Uterus (tissue), 4 donors: ENCODE results near the gene GCC1. TPM values are rescaled to one million over a fixed set of nuclear protein-coding genes. Genes with fewer than 3 reads are reported as not detected.

Experiments
- DNase-seq, 2 donors: peaks; one replicate each; pipeline ENCODE4 v3.0.0-alpha.2; 2019 to 2020
- H3K27ac ChIP-seq, 2 donors: fragments of 200-600 bp; sonication (generic); 1 replicate in 1 of 2; 2 replicates in 1 of 2; pipeline ENCODE4 v1.5.1; 2016 to 2018
- H3K27me3 ChIP-seq, 2 donors: fragments of 200-600 bp; sonication (generic); one replicate each; pipeline ENCODE4 v1.5.1; 2018 to 2019; ENCODE audit warnings: control low read depth in 1 of 2
- H3K36me3 ChIP-seq, 2 donors: fragments of 200-600 bp; sonication (generic); one replicate each; pipeline ENCODE4 v1.5.1; 2019; ENCODE audit warnings: control low read depth in 1 of 2
- H3K4me1 ChIP-seq, 2 donors: fragments of 200-600 bp; sonication (generic); one replicate each; pipeline ENCODE4 v1.5.1; 2018 to 2019; ENCODE audit warnings: control low read depth in 1 of 2
- H3K4me3 ChIP-seq, 2 donors: fragments of 200-600 bp; sonication (generic); 1 replicate in 1 of 2; 2 replicates in 1 of 2; pipeline ENCODE4 v1.5.1; 2018 to 2019; ENCODE audit warnings: mild to moderate bottlenecking in 1 of 2
- H3K9me3 ChIP-seq, 2 donors: fragments of 200-600 bp; sonication (generic); one replicate each; pipeline ENCODE4 v1.5.1; 2019; ENCODE audit warnings: control low read depth in 1 of 2
- POLR2A ChIP-seq, 2 donors: fragments of 450-650 bp; IDR thresholded peaks; one replicate each; pipeline ENCODE4 v1.6.1; 2016; ENCODE audit warnings: antibody characterized with exemption in 2 of 2, mild to moderate bottlenecking in 1 of 2, moderate library complexity in 1 of 2
- intact Hi-C: fragments of 100-400 bp; cut with DNase I; formaldehyde crosslinking; loops from one replicate; pipeline ENCODE4 v1.15.1; 2023; ENCODE audit warnings: low total_unique reads
- total RNA-seq, 4 donors: library from RNA; depleted of rRNA in 3 of 4; stranded (reverse); fragments of >200 nt in 3 of 4; gene quantifications; one replicate each; pipeline versions ENCODE4 v1.1.0 to v1.2.4, GENCODE V29; 2014 to 2023
- TF ChIP-seq, protein P1 (sequence below), 4 experiments: fragments of 200-600 bp in 2 of 4; fragments of 450-650 bp in 2 of 4; sonication (generic) in 2 of 4; IDR thresholded peaks; one replicate each; pipeline ENCODE4 v1.5.1; 2016 to 2019; ENCODE audit warnings: antibody characterized with exemption in 4 of 4, mild to moderate bottlenecking in 2 of 4, moderate library complexity in 1 of 4
- donor health status: DM: yes; HTN: yes; CAD: no.

GCC1 gene
- total RNA-seq, 4 donors from 2014 or later: 3.8 to 22.9 (median 10.6) TPM

DNA sequence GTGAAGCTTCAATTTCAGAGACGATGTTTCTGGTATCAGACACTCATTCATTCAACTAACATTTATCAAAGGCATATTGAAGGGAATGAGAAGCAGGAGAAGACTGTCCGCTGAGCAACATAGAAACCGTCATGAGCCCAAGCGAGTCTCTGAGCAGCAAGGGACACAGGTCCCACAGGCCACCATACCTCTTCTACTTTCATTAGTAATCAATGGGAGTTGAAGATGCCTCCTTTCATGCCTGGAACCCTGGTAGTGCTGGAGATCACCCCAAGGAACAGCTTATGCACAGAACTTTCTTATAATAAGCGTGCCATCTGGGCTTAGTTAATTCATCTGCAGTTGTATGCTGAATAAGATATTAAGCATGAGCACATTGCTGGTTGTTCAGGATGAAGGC, 31.3 kb upstream of the GCC1 start:
- no peak for DNase-seq
- Histone ChIP-seq H3K4me1 (no peaks in the 10 kb centered on the region), H3K27me3 (no peaks in the 10 kb centered on the region), H3K4me3 (no peak overlapping the region), H3K27ac (no peak overlapping the region), H3K9me3 (no peaks in the 10 kb centered on the region), H3K36me3 (no peaks in the 10 kb centered on the region)
- TF ChIP-seq POLR2A (IDR thresholded peaks at IDR 0.05): no peak
- TF ChIP-seq, protein P1, sequence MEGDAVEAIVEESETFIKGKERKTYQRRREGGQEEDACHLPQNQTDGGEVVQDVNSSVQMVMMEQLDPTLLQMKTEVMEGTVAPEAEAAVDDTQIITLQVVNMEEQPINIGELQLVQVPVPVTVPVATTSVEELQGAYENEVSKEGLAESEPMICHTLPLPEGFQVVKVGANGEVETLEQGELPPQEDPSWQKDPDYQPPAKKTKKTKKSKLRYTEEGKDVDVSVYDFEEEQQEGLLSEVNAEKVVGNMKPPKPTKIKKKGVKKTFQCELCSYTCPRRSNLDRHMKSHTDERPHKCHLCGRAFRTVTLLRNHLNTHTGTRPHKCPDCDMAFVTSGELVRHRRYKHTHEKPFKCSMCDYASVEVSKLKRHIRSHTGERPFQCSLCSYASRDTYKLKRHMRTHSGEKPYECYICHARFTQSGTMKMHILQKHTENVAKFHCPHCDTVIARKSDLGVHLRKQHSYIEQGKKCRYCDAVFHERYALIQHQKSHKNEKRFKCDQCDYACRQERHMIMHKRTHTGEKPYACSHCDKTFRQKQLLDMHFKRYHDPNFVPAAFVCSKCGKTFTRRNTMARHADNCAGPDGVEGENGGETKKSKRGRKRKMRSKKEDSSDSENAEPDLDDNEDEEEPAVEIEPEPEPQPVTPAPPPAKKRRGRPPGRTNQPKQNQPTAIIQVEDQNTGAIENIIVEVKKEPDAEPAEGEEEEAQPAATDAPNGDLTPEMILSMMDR (IDR thresholded peaks at IDR 0.05): no peak
- intact Hi-C loops: no loop called here

DNA sequence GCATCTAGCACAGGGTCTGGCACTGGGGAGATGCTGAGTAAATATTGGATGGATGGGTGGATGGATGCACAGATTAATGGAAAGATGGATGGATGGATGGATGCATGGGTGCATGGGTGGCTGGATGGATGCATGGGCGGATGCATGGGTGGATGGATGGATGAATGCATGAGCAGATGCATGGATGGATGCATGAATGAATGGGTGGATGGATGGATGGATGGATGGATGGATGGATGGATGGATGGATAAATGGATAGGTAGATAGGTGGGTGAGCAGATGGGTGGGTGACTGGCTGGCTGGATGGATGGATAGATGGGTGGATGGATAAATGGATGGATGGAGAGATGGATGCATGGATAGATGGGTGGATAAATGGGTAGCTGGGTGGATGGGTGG, 26.9 kb upstream of the GCC1 start:
- intact Hi-C loops: no loop called here
- no peak overlapping the region for H3K27ac ChIP-seq
- no peak for DNase-seq

DNA sequence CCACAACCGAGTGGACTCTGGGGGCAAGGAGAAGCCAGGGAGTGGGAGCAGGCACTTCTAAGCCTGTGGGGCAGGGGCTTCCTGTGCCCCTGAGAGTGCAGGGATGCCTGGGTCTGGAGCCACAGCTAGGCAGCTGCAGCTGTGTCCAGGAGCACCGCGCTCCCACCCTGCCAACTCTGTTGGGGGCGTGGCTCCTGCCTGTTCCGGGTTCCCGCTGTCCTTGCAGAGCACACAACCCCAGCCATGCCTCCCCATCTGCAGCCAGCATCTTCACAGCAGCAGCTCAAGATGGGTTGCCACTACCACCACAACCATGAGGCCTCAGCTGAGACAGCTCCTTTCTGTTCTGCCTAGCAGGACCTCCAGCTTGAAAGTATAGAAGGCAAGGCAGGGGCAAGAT, 23.9 kb upstream of the GCC1 start:
- no peak overlapping the region for H3K27ac ChIP-seq
- no peaks in the 10 kb centered on the region for H3K9me3 ChIP-seq
- intact Hi-C loops: no loop called here
- no peaks in the 10 kb centered on the region for H3K27me3 ChIP-seq
- H3K36me3 ChIP-seq: no peaks in the 10 kb centered on the region
- H3K4me1 ChIP-seq: no peaks in the 10 kb centered on the region
- TF ChIP-seq, protein P1 (IDR thresholded peaks at IDR 0.05): no peak
- no peak for TF ChIP-seq POLR2A (IDR thresholded peaks at IDR 0.05)
- H3K4me3 ChIP-seq: no peak overlapping the region
- no peak for DNase-seq

More for the DNA sequence above, 26.9 kb upstream of the GCC1 start:
- Histone ChIP-seq H3K9me3 (no peaks in the 10 kb centered on the region), H3K27me3 (no peaks in the 10 kb centered on the region), H3K4me1 (no peaks in the 10 kb centered on the region), H3K36me3 (no peaks in the 10 kb centered on the region), H3K4me3 (no peak overlapping the region)
- no peak for TF ChIP-seq POLR2A (IDR thresholded peaks at IDR 0.05)
- TF ChIP-seq, protein P1 (IDR thresholded peaks at IDR 0.05): no peak

DNA sequence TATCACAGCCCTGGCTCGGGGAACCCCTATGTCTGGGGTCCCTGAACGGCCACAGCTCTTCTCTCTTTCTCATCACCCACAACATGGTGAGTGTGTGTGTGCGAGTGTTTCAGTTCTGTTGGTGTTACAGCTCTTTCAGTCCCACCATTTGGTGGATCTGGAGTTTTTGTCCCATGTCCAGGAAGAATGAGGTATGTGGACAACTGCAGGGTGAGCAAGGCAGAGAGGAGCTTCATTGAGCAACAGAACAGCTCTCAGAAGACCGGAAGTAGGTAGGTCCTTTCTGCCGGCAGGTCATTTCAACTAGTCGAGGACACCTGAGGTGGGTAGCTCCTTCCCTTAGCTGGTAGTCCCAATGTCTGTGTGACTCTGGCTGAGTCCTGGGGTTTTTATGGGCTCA, 23.1 kb upstream of the GCC1 start:
- H3K27ac ChIP-seq: no peak overlapping the region
- no peaks in the 10 kb centered on the region for H3K27me3 ChIP-seq
- intact Hi-C loops: no loop called here
- no peaks in the 10 kb centered on the region for H3K9me3 ChIP-seq
- TF ChIP-seq, protein P1 (IDR thresholded peaks at IDR 0.05): no peak
- no peak for TF ChIP-seq POLR2A (IDR thresholded peaks at IDR 0.05)
- DNase-seq: no peak
- H3K36me3 ChIP-seq: no peaks in the 10 kb centered on the region
- no peak overlapping the region for H3K4me3 ChIP-seq
- no peaks in the 10 kb centered on the region for H3K4me1 ChIP-seq

DNA sequence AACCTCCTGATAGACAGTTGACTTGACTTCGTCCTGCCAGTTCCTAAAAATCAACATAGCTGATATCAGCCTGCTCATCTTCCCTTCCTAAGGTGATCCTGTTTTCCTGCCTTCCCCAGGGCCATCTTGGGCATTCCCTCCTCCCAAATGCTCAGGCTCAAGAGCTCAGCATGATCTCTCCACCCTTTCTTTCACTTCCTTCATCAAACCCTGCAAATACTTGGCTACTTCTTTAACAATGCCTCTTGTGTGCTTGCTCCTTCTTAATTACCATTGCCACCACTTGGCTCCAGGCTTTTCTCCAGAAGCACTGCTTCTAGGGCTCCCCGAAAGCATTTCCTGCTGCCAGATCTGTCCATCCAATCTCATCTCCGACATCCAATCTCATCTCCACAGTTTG, 15.5 kb upstream of the GCC1 start:
- H3K4me1 ChIP-seq: no peaks in the 10 kb centered on the region
- no peaks in the 10 kb centered on the region for H3K36me3 ChIP-seq
- H3K4me3 ChIP-seq: no peak overlapping the region
- TF ChIP-seq, protein P1 (IDR thresholded peaks at IDR 0.05): no peak
- TF ChIP-seq POLR2A (IDR thresholded peaks at IDR 0.05): no peak
- DNase-seq: no peak
- no peaks in the 10 kb centered on the region for H3K27me3 ChIP-seq
- intact Hi-C loops: no loop called here
- no peak overlapping the region for H3K27ac ChIP-seq
- no peaks in the 10 kb centered on the region for H3K9me3 ChIP-seq
